GM23338 (cell line): ENCODE results near the gene MACF1. TPM values are rescaled to one million over a fixed set of nuclear protein-coding genes. Genes with fewer than 3 reads are reported as not detected.
"Not testable (repeated sequence)": the region's sequence is repeated elsewhere in the genome, so short reads cannot be mapped to it uniquely, and the experiment has no call there.

Experiments
- ATAC-seq: fragments of 200-7000 bp; cut with Tn5 transposase; 3 replicates; pipeline ENCODE4 v1.9.1; 2020
- DNase-seq: peaks from one replicate; pipeline ENCODE4 v3.0.0-alpha.2; 2015; ENCODE audit warnings: low spot score
- H2AFZ ChIP-seq: fragments of 200-600 bp; sonication (generic); 2 replicates; pipeline ENCODE4 v1.8.0; 2016; ENCODE audit warnings: antibody characterized with exemption, mild to moderate bottlenecking, moderate library complexity
- H3F3A ChIP-seq: fragments of 200-600 bp; sonication (generic); replicated peaks from 2 replicates; pipeline ENCODE4 v1.8.0; 2017; ENCODE audit warnings: antibody characterized with exemption, mixed run types, low read depth
- H3K27ac ChIP-seq: fragments of 200-600 bp; sonication (generic); 2 replicates; pipeline ENCODE4 v1.6.1; 2016; ENCODE audit warnings: low read depth
- H3K27me3 ChIP-seq: fragments of 200-600 bp; sonication (generic); 2 replicates; pipeline ENCODE4 v1.8.0; 2016; ENCODE audit warnings: mild to moderate bottlenecking, mixed run types, moderate library complexity; ENCODE audit not compliant: insufficient read depth
- H3K36me3 ChIP-seq: fragments of 200-600 bp; sonication (generic); 2 replicates; pipeline ENCODE4 v1.8.0; 2016; ENCODE audit warnings: mild to moderate bottlenecking; ENCODE audit not compliant: insufficient read depth
- H3K4me1 ChIP-seq: fragments of 200-600 bp; sonication (generic); 2 replicates; pipeline ENCODE4 v1.8.0; 2016; ENCODE audit warnings: mild to moderate bottlenecking, moderate library complexity; ENCODE audit not compliant: insufficient read depth
- H3K4me2 ChIP-seq: fragments of 200-600 bp; sonication (generic); 2 replicates; pipeline ENCODE4 v1.7.1; 2017; ENCODE audit warnings: mixed run types
- H3K4me3 ChIP-seq: fragments of 200-600 bp; sonication (generic); 2 replicates; pipeline ENCODE4 v1.6.1; 2016; ENCODE audit warnings: mixed run types
- H3K79me2 ChIP-seq: fragments of 200-600 bp; sonication (generic); replicated peaks from 2 replicates; pipeline ENCODE4 v1.8.0; 2017; ENCODE audit warnings: mild to moderate bottlenecking; ENCODE audit not compliant: insufficient read depth
- H3K9me2 ChIP-seq: fragments of 200-600 bp; sonication (generic); 2 replicates; pipeline ENCODE4 v1.8.0; 2017; ENCODE audit not compliant: insufficient read depth
- H4K20me1 ChIP-seq: fragments of 200-600 bp; sonication (generic); replicated peaks from 2 replicates; pipeline ENCODE4 v1.8.0; 2017; ENCODE audit warnings: mild to moderate bottlenecking; ENCODE audit not compliant: insufficient read depth
- H3K27ac Mint-ChIP-seq: 2 replicates; pipeline ENCODE4 v1.8.0; 2020; ENCODE audit warnings: inconsistent platforms, mild to moderate bottlenecking, moderate library complexity, mixed read lengths
- H3K27me3 Mint-ChIP-seq: 3 replicates; pipeline ENCODE4 v1.8.0; 2022; ENCODE audit warnings: low read depth, mild to moderate bottlenecking, moderate library complexity, mixed read lengths, inconsistent platforms; ENCODE audit not compliant: insufficient read depth, poor library complexity
- H3K36me3 Mint-ChIP-seq: 3 replicates; pipeline ENCODE4 v1.8.0; 2021; ENCODE audit warnings: low read depth, mild to moderate bottlenecking, inconsistent platforms, moderate library complexity, mixed read lengths
- H3K4me1 Mint-ChIP-seq: 3 replicates; pipeline ENCODE4 v1.8.0; 2020; ENCODE audit warnings: mild to moderate bottlenecking, inconsistent platforms, mixed read lengths
- H3K4me3 Mint-ChIP-seq: 3 replicates; pipeline ENCODE4 v1.8.0; 2021; ENCODE audit warnings: moderate library complexity, mild to moderate bottlenecking, inconsistent platforms, mixed read lengths
- H3K9me3 Mint-ChIP-seq: 3 replicates; pipeline ENCODE4 v1.8.0; 2020; ENCODE audit warnings: moderate library complexity, mild to moderate bottlenecking, inconsistent platforms, mixed read lengths
- CREB1 ChIP-seq: fragments of 250-450 bp; sonication (Bioruptor Pico); IDR thresholded peaks from 2 replicates; pipeline ENCODE4 v1.5.0; 2020; ENCODE audit warnings: low read depth, mild to moderate bottlenecking, moderate library complexity
- EZH2phosphoT487 ChIP-seq: fragments of 200-600 bp; sonication (generic); IDR thresholded peaks from one replicate; pipeline ENCODE4 v1.8.1; 2018; ENCODE audit warnings: antibody characterized with exemption; ENCODE audit not compliant: unreplicated experiment
- JUNB ChIP-seq: IDR thresholded peaks from one replicate; pipeline ENCODE4 v1.6.1; 2016; ENCODE audit warnings: antibody characterized with exemption; ENCODE audit not compliant: unreplicated experiment
- NANOG ChIP-seq: IDR thresholded peaks from 2 replicates; pipeline ENCODE4 v1.6.1; 2016; ENCODE audit warnings: antibody characterized with exemption, borderline replicate concordance
- POLR2AphosphoS5 ChIP-seq: IDR thresholded peaks from 2 replicates; pipeline ENCODE4 v1.6.1; 2016; ENCODE audit warnings: antibody characterized with exemption, low read depth
- STAT1 ChIP-seq: IDR thresholded peaks from one replicate; pipeline ENCODE4 v1.6.1; 2016; ENCODE audit warnings: antibody characterized with exemption; ENCODE audit not compliant: unreplicated experiment
- polyA plus RNA-seq: library from polyadenylated mRNA; unstranded; fragments of >200 nt; fragmentation: Nextera tagmentation; extraction: Ambion mirVana; gene quantifications from 2 replicates; pipeline ENCODE4 v1.2.1, GENCODE V29; 2016
- total RNA-seq: library from RNA; depleted of rRNA; stranded (reverse); fragments of >200 nt; shearing (Covaris generic); gene quantifications from 2 replicates; pipeline ENCODE4 v1.2.3, GENCODE V29; 2014
- TF ChIP-seq, protein P1 (sequence below), 2 experiments: fragments of 200-600 bp in 1 of 2; sonication (generic) in 1 of 2; conservative IDR thresholded peaks; 2 replicates each; pipeline versions ENCODE4 v1.5.1 to v1.6.1; 2016 to 2017; ENCODE audit warnings: antibody characterized with exemption in 2 of 2, low read depth in 2 of 2, mild to moderate bottlenecking in 2 of 2, moderate library complexity in 1 of 2

MACF1 gene
- total and polyA plus RNA-seq, 2 experiments from 2014 or later = 104 to 399 TPM

DNA sequence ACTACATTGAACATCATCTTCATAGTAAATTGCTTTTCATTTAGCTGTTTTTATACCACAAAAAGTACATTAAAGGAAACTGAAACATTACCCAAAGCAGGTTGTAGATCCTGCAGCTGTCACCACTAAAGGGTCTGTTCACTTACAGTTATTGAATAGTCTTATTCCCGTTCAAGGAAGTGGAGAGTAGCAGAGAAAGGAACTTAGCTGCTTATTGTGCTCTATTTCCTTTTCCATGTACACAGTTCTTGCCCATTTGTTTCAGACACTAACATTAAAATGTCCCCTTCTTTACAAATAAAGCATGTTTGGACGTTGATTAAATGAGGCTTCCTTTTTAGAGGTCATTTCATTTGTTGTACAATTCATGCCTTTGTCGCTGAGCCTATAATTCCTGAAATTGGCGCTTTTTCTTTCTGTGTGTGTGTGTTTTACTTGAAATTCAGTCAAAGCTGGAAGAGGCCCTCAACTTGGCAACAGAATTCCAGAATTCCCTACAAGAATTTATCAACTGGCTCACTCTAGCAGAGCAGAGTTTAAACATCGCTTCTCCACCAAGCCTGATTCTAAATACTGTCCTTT lies 242.6 kb downstream of the MACF1 start:
- H3K9me2 ChIP-seq = no peaks in the 10 kb centered on the region
- H3K4me2 ChIP-seq = no peak overlapping the region
- H2AFZ ChIP-seq = no peak overlapping the region
- no peak for DNase-seq
- H4K20me1 ChIP-seq = peaks cover 20% of the 10 kb centered on the region
- ATAC-seq = no peak
- TF ChIP-seq EZH2phosphoT487 (peak; percentile 11), STAT1 (no peak)
- Mint-ChIP-seq H3K36me3 (peaks cover 95% of the 10 kb centered on the region), H3K9me3 (no peaks in the 10 kb centered on the region), H3K27me3 (peaks cover 2% of the 10 kb centered on the region), H3K4me3 (no peak overlapping the region), H3K4me1 (no peaks in the 10 kb centered on the region), H3K27ac (no peak overlapping the region)
- no peak overlapping the region for H3K27ac ChIP-seq
- no peaks in the 10 kb centered on the region for H3K79me2 ChIP-seq
- H3K36me3 ChIP-seq = peaks cover 85% of the 10 kb centered on the region
- peaks cover 6% of the 10 kb centered on the region for H3F3A ChIP-seq
- H3K4me3 ChIP-seq = no peak overlapping the region
- no peaks in the 10 kb centered on the region for H3K27me3 ChIP-seq
- H3K4me1 ChIP-seq = no peaks in the 10 kb centered on the region

DNA sequence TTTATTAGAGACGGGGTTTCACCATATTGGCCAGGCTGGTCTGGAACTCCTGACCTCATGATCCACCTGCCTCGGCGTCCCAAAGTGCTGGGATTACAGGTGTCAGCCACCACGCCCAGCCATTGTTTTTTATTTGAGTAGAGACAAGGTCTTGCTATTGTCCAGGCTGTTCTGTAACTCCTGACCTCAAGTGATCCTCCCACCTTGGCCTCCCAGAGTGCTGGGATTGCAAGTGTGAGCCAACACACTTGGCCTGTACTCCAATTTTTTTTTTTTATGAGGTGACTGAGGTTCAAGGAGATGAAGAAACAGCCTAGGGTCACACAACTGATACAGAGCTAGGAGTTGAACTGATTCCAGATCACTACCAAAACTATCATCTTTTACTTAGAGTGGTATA lies 245.5 kb downstream of the MACF1 start:
- H3K27ac Mint-ChIP-seq, H3K4me1 ChIP-seq, H3K4me3 ChIP-seq, H2AFZ ChIP-seq, H3K79me2 ChIP-seq, H3K27me3 Mint-ChIP-seq, H3K4me2 ChIP-seq, H3K27me3 ChIP-seq, H3K4me3 Mint-ChIP-seq, H3K9me2 ChIP-seq, ATAC-seq, H3K4me1 Mint-ChIP-seq, H3K9me3 Mint-ChIP-seq, DNase-seq, H3F3A ChIP-seq, H3K27ac ChIP-seq: not testable (repeated sequence)
- H3K36me3 Mint-ChIP-seq = peaks cover 97% of the 10 kb centered on the region
- Histone ChIP-seq H3K36me3 (peaks cover 85% of the 10 kb centered on the region), H4K20me1 (peaks cover 13% of the 10 kb centered on the region)

DNA sequence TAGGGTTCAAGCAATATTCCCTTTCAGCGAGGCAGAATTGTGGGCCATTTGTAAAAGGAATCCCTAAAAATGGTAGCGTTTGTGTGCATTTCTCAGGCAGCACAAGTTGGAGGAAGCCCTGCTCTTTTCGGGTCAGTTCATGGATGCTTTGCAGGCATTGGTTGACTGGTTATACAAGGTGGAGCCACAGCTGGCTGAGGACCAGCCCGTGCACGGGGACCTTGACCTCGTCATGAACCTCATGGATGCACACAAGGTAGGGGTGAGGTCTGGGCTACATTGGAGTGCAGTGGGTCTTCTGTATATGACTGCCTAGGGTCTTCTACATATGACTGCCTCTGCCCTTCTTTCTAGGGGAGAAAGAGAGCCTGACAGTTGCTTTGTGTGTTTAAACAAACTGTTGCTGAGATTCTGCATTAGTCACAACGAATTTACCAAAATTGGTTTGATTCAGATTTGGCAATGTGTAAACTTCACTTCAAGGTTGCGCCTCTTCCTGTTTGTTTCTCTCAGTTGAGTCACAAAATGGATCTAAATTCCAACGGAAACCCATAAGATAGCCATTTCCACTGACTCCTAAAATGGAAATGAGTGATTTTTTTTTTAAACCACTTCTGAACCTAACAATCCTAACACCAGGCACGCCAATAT lies 246.6 kb downstream of the MACF1 start:
- Histone ChIP-seq H3F3A (peaks cover 6% of the 10 kb centered on the region), H3K4me3 (no peak overlapping the region), H3K27ac (peak overlapping the region; percentile 0; the same call in 1 of the 2 replicates), H3K79me2 (no peaks in the 10 kb centered on the region), H3K4me1 (no peaks in the 10 kb centered on the region), H3K4me2 (no peak overlapping the region), H3K9me2 (no peaks in the 10 kb centered on the region), H2AFZ (no peak overlapping the region), H3K27me3 (no peaks in the 10 kb centered on the region), H4K20me1 (peaks cover 10% of the 10 kb centered on the region; the same call in 1 of the 2 replicates), H3K36me3 (peaks cover 85% of the 10 kb centered on the region)
- H3K27ac Mint-ChIP-seq = no peak overlapping the region
- TF ChIP-seq STAT1 = no peak
- TF ChIP-seq JUNB = no peak
- no peak for TF ChIP-seq EZH2phosphoT487
- peaks cover 98% of the 10 kb centered on the region for H3K36me3 Mint-ChIP-seq
- no peaks in the 10 kb centered on the region for H3K9me3 Mint-ChIP-seq
- no peaks in the 10 kb centered on the region for H3K4me1 Mint-ChIP-seq
- DNase-seq = no peak
- peaks cover 4% of the 10 kb centered on the region for H3K27me3 Mint-ChIP-seq
- H3K4me3 Mint-ChIP-seq = no peak overlapping the region
- no peak for ATAC-seq

DNA sequence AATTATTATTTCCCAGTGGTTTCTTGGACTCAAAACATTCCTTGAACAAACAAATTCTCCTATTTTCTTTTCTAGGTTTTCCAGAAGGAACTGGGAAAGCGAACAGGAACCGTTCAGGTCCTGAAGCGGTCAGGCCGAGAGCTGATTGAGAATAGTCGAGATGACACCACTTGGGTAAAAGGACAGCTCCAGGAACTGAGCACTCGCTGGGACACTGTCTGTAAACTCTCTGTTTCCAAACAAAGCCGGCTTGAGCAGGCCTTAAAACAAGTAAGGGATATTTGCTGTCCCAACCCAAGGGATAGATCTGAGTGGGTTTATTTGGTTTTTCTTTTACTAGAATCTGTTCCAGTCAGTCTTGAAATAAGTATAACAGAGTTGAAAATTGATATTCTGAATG lies 247.6 kb downstream of the MACF1 start:
- TF ChIP-seq JUNB (no peak), POLR2AphosphoS5 (no peak), NANOG (no peak), CREB1 (no peak)
- TF ChIP-seq, protein P1, sequence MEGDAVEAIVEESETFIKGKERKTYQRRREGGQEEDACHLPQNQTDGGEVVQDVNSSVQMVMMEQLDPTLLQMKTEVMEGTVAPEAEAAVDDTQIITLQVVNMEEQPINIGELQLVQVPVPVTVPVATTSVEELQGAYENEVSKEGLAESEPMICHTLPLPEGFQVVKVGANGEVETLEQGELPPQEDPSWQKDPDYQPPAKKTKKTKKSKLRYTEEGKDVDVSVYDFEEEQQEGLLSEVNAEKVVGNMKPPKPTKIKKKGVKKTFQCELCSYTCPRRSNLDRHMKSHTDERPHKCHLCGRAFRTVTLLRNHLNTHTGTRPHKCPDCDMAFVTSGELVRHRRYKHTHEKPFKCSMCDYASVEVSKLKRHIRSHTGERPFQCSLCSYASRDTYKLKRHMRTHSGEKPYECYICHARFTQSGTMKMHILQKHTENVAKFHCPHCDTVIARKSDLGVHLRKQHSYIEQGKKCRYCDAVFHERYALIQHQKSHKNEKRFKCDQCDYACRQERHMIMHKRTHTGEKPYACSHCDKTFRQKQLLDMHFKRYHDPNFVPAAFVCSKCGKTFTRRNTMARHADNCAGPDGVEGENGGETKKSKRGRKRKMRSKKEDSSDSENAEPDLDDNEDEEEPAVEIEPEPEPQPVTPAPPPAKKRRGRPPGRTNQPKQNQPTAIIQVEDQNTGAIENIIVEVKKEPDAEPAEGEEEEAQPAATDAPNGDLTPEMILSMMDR (conservative IDR thresholded peaks at IDR 0.05; ENCODE audit: low read depth in 2 of 2) = no peak
- Mint-ChIP-seq H3K27me3 (peaks cover 7% of the 10 kb centered on the region), H3K27ac (no peak overlapping the region), H3K9me3 (no peaks in the 10 kb centered on the region), H3K36me3 (peaks cover 100% of the 10 kb centered on the region), H3K4me1 (no peaks in the 10 kb centered on the region), H3K4me3 (no peak overlapping the region)
- Histone ChIP-seq H3K27ac (no peak overlapping the region), H3K4me1 (no peaks in the 10 kb centered on the region), H3F3A (peaks cover 12% of the 10 kb centered on the region), H3K4me3 (no peak overlapping the region), H3K9me2 (no peaks in the 10 kb centered on the region), H3K4me2 (no peak overlapping the region), H2AFZ (no peak overlapping the region), H4K20me1 (peaks cover 10% of the 10 kb centered on the region), H3K36me3 (peaks cover 86% of the 10 kb centered on the region), H3K27me3 (no peaks in the 10 kb centered on the region), H3K79me2 (no peaks in the 10 kb centered on the region)
- ATAC-seq (no peak), DNase-seq (no peak)
